Activated T-helper 1 cell treated with anti-CD3 and anti-CD28 coated beads, Interleukin-12 subunit alpha, Interleukin-12 subunit beta, Interleukin-2, Interleukin-4 antibody, amounts not matched to agents 30 ng/mL and 10 ng/mL and 1 ng/mL, durations not matched to agents 14 hours and 24 hours and 36 hours (primary cell): ENCODE data around the gene C6orf15. TPM values are rescaled to one million over a fixed set of nuclear protein-coding genes. Genes with fewer than 3 reads are reported as not detected.

Experiments
- DNase-seq: peaks from one replicate; pipeline ENCODE4 v3.0.0; 2021; ENCODE audit warnings: low spot score
- H3K27ac Mint-ChIP-seq: one replicate; pipeline ENCODE4 v1.8.0; 2021; ENCODE audit warnings: mild to moderate bottlenecking, mixed read lengths
- H3K27me3 Mint-ChIP-seq: one replicate; pipeline ENCODE4 v1.8.0; 2022; ENCODE audit warnings: mild to moderate bottlenecking, moderate library complexity, mixed read lengths; ENCODE audit not compliant: insufficient read depth
- H3K36me3 Mint-ChIP-seq: one replicate; pipeline ENCODE4 v1.8.0; 2021; ENCODE audit warnings: low read depth, mixed read lengths
- H3K4me1 Mint-ChIP-seq: one replicate; pipeline ENCODE4 v1.8.0; 2021; ENCODE audit warnings: low read depth, mixed read lengths
- H3K4me3 Mint-ChIP-seq: one replicate; pipeline ENCODE4 v1.8.0; 2021; ENCODE audit warnings: mild to moderate bottlenecking, moderate library complexity, mixed read lengths
- H3K9me3 Mint-ChIP-seq: one replicate; pipeline ENCODE4 v1.8.0; 2021; ENCODE audit warnings: mixed read lengths
- intact Hi-C: fragments of 100-400 bp; cut with micrococcal nuclease; formaldehyde crosslinking; loops from one replicate; pipeline ENCODE4 v1.15.1; 2024
- total RNA-seq: library from RNA; stranded (reverse); gene quantifications from 2 replicates; pipeline ENCODE4 v1.2.3, GENCODE V29; 2022

The C6orf15 gene
- total RNA-seq, 1 donor from 2014 or later, result not detected

GRCh38 chr6:31113861-31114540 lies 1.6 kb upstream of the C6orf15 start:
- Mint-ChIP-seq H3K27me3 (peaks cover 12% of the 10 kb centered on the region), H3K4me3 (no peak overlapping the region), H3K4me1 (no peaks in the 10 kb centered on the region), H3K9me3 (no peaks in the 10 kb centered on the region), H3K36me3 (no peaks in the 10 kb centered on the region), H3K27ac (no peak overlapping the region)
- no peak for DNase-seq
- intact Hi-C loops, result no loop called here

GRCh38 chr6:31111712-31112111 lies 663 bp downstream of the C6orf15 start:
- no peaks in the 10 kb centered on the region for H3K36me3 Mint-ChIP-seq
- H3K4me3 Mint-ChIP-seq, result no peak overlapping the region
- intact Hi-C loops, result no loop called here
- DNase-seq, result no peak
- H3K9me3 Mint-ChIP-seq, result no peaks in the 10 kb centered on the region
- H3K27me3 Mint-ChIP-seq, result peaks cover 16% of the 10 kb centered on the region
- H3K27ac Mint-ChIP-seq, result no peak overlapping the region
- H3K4me1 Mint-ChIP-seq, result no peaks in the 10 kb centered on the region

- H3K36me3 Mint-ChIP-seq, result no peaks in the 10 kb centered on the region
- no peaks in the 10 kb centered on the region for H3K4me1 Mint-ChIP-seq
- no peaks in the 10 kb centered on the region for H3K9me3 Mint-ChIP-seq
- H3K4me3 Mint-ChIP-seq, result no peak overlapping the region
- no peak overlapping the region for H3K27ac Mint-ChIP-seq
- no peak for DNase-seq
- H3K27me3 Mint-ChIP-seq, result peaks cover 16% of the 10 kb centered on the region
- intact Hi-C loops, result no loop called here
Measured at GRCh38 chr6:31110825-31111582, 1.4 kb downstream of the C6orf15 start.

- Mint-ChIP-seq H3K27ac (no peak overlapping the region), H3K36me3 (no peaks in the 10 kb centered on the region), H3K27me3 (peaks cover 14% of the 10 kb centered on the region), H3K9me3 (no peaks in the 10 kb centered on the region), H3K4me1 (no peaks in the 10 kb centered on the region), H3K4me3 (no peak overlapping the region)
- no peak for DNase-seq
- intact Hi-C loops, result no loop called here
Measured at GRCh38 chr6:31107052-31107451, 5.3 kb downstream of the C6orf15 start.

- no peaks in the 10 kb centered on the region for H3K9me3 Mint-ChIP-seq
- no peaks in the 10 kb centered on the region for H3K4me1 Mint-ChIP-seq
- intact Hi-C loops, result no loop called here
- no peak for DNase-seq
- H3K4me3 Mint-ChIP-seq, result no peak overlapping the region
- no peaks in the 10 kb centered on the region for H3K36me3 Mint-ChIP-seq
- peaks cover 18% of the 10 kb centered on the region for H3K27me3 Mint-ChIP-seq
- no peak overlapping the region for H3K27ac Mint-ChIP-seq
Measured at GRCh38 chr6:31103136-31103535, 9.2 kb downstream of the C6orf15 start.

GRCh38 chr6:31098449-31098938 lies 13.9 kb downstream of the C6orf15 start:
- Mint-ChIP-seq H3K36me3 (no peaks in the 10 kb centered on the region), H3K27me3 (peaks cover 17% of the 10 kb centered on the region), H3K4me1 (peaks cover 26% of the 10 kb centered on the region), H3K9me3 (no peaks in the 10 kb centered on the region), H3K4me3 (no peak overlapping the region), H3K27ac (no peak overlapping the region)
- intact Hi-C loops, result no loop called here
- DNase-seq, result no peak

- H3K4me1 Mint-ChIP-seq, result peaks cover 26% of the 10 kb centered on the region
Measured at GRCh38 chr6:31096656-31097055, 15.7 kb downstream of the C6orf15 start.

GRCh38 chr6:31096215-31096614 lies 16.2 kb downstream of the C6orf15 start:
- DNase-seq, result no peak
- no peaks in the 10 kb centered on the region for H3K36me3 Mint-ChIP-seq
- H3K4me1 Mint-ChIP-seq, result peaks cover 26% of the 10 kb centered on the region
- no peaks in the 10 kb centered on the region for H3K9me3 Mint-ChIP-seq
- H3K4me3 Mint-ChIP-seq, result no peak overlapping the region
- peaks cover 17% of the 10 kb centered on the region for H3K27me3 Mint-ChIP-seq
- no peak overlapping the region for H3K27ac Mint-ChIP-seq
- intact Hi-C loops, result no loop called here

More at GRCh38 chr6:31096656-31097055, 15.7 kb downstream of the C6orf15 start:
- no peaks in the 10 kb centered on the region for H3K9me3 Mint-ChIP-seq
- H3K27me3 Mint-ChIP-seq, result peaks cover 17% of the 10 kb centered on the region
- intact Hi-C loops, result no loop called here
- H3K27ac Mint-ChIP-seq, result no peak overlapping the region
- no peaks in the 10 kb centered on the region for H3K36me3 Mint-ChIP-seq
- H3K4me3 Mint-ChIP-seq, result no peak overlapping the region
- no peak for DNase-seq

- no peak overlapping the region for H3K27ac Mint-ChIP-seq
- intact Hi-C loops, result no loop called here
- H3K4me1 Mint-ChIP-seq, result peaks cover 26% of the 10 kb centered on the region
- DNase-seq, result peak; percentile 4
- H3K9me3 Mint-ChIP-seq, result no peaks in the 10 kb centered on the region
- no peak overlapping the region for H3K4me3 Mint-ChIP-seq
- peaks cover 12% of the 10 kb centered on the region for H3K27me3 Mint-ChIP-seq
- H3K36me3 Mint-ChIP-seq, result no peaks in the 10 kb centered on the region
Measured at GRCh38 chr6:31094389-31094881, 17.9 kb downstream of the C6orf15 start.

GRCh38 chr6:31092769-31093505 lies 19.4 kb downstream of the C6orf15 start:
- Mint-ChIP-seq H3K9me3 (no peaks in the 10 kb centered on the region), H3K27me3 (peaks cover 8% of the 10 kb centered on the region), H3K4me1 (peaks cover 26% of the 10 kb centered on the region), H3K4me3 (no peak overlapping the region), H3K36me3 (no peaks in the 10 kb centered on the region), H3K27ac (no peak overlapping the region)
- DNase-seq, result no peak
- intact Hi-C loops, result no loop called here

GRCh38 chr6:31092238-31092637 lies 20.1 kb downstream of the C6orf15 start:
- Mint-ChIP-seq H3K27ac (no peak overlapping the region), H3K4me1 (peaks cover 25% of the 10 kb centered on the region), H3K9me3 (no peaks in the 10 kb centered on the region), H3K36me3 (no peaks in the 10 kb centered on the region), H3K27me3 (peaks cover 7% of the 10 kb centered on the region), H3K4me3 (no peak overlapping the region)
- intact Hi-C loops, result no loop called here
- DNase-seq, result no peak

GRCh38 chr6:31091680-31092079 lies 20.7 kb downstream of the C6orf15 start:
- intact Hi-C loops, result no loop called here
- peaks cover 26% of the 10 kb centered on the region for H3K4me1 Mint-ChIP-seq
- H3K9me3 Mint-ChIP-seq, result no peaks in the 10 kb centered on the region

GRCh38 chr6:31090973-31091364 lies 21.4 kb downstream of the C6orf15 start:
- H3K4me1 Mint-ChIP-seq, result peaks cover 26% of the 10 kb centered on the region
- no peak overlapping the region for H3K27ac Mint-ChIP-seq
- intact Hi-C loops, result no loop called here
- no peaks in the 10 kb centered on the region for H3K9me3 Mint-ChIP-seq
- no peak for DNase-seq
- H3K36me3 Mint-ChIP-seq, result no peaks in the 10 kb centered on the region
- H3K27me3 Mint-ChIP-seq, result peaks cover 8% of the 10 kb centered on the region
- H3K4me3 Mint-ChIP-seq, result no peak overlapping the region

More at GRCh38 chr6:31091680-31092079, 20.7 kb downstream of the C6orf15 start:
- no peaks in the 10 kb centered on the region for H3K36me3 Mint-ChIP-seq
- no peak for DNase-seq
- H3K27me3 Mint-ChIP-seq, result peaks cover 7% of the 10 kb centered on the region
- H3K27ac Mint-ChIP-seq, result no peak overlapping the region
- no peak overlapping the region for H3K4me3 Mint-ChIP-seq
